GM12874 (cell line): ENCODE results near the gene C1orf122.

Source experiments
- TF ChIP-seq, protein P1 (sequence below): IDR thresholded peaks from 2 replicates; pipeline ENCODE4 v1.5.1; 2011; ENCODE audit warnings: low read depth, mild to moderate bottlenecking, control low read depth, low read length, moderate library complexity; ENCODE audit not compliant: insufficient read depth

Gene C1orf122

GRCh38 chr1:37851262-37851661, 43.7 kb downstream of the C1orf122 start:
- TF ChIP-seq, protein P1, sequence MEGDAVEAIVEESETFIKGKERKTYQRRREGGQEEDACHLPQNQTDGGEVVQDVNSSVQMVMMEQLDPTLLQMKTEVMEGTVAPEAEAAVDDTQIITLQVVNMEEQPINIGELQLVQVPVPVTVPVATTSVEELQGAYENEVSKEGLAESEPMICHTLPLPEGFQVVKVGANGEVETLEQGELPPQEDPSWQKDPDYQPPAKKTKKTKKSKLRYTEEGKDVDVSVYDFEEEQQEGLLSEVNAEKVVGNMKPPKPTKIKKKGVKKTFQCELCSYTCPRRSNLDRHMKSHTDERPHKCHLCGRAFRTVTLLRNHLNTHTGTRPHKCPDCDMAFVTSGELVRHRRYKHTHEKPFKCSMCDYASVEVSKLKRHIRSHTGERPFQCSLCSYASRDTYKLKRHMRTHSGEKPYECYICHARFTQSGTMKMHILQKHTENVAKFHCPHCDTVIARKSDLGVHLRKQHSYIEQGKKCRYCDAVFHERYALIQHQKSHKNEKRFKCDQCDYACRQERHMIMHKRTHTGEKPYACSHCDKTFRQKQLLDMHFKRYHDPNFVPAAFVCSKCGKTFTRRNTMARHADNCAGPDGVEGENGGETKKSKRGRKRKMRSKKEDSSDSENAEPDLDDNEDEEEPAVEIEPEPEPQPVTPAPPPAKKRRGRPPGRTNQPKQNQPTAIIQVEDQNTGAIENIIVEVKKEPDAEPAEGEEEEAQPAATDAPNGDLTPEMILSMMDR: no peak

DNA sequence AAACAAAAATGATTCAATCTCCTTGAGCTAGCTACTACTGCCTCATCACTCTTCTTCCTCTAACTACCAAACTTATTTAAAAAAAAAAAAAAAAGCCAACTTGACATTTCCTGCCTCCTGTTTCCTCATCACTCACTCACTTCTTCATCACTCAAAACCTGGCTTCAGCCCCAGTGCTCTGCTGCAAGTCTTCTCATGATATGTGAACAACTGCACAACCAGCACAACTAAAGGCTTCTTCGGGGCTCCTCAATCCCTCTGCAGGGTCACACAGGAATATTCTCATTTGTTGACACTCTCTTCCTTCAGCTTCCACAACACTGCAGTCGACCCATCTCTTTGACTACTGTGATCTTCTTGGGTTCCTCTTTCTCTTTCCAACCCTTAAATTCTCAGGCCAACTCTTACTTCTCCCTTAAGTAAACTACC, 44.2 kb downstream of the C1orf122 start:
- TF ChIP-seq, protein P1: no peak

GRCh38 chr1:37853157-37853556, 45.6 kb downstream of the C1orf122 start:
- TF ChIP-seq, protein P1: no peak

DNA sequence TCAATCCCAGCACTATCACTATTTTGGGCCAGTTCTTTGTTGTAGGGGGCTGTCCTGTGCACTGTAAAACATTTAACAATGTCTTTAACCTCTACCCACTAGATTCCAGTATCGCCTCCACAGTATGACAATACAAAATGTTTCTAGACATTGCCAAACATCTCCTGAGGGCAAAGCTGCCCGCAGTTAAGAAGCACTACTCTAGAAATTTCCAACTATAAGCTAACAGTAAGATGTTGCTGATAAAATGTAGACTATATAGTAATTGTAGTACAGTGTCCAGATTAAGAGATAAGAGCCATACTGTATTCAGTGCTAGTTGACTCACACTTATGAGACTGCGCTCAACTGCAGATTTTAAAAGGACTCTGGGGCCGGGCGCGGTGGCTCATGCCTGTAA, 46.8 kb downstream of the C1orf122 start:
- TF ChIP-seq, protein P1: no peak
